ENCODE results near the gene CAMK2D. TPM values are rescaled to one million over a fixed set of nuclear protein-coding genes. Genes with fewer than 3 reads are reported as not detected.

CAMK2D gene
- total and polyA plus RNA-seq, 4 donors = 10.1 to 31.0 (median 25.6) TPM

DNA sequence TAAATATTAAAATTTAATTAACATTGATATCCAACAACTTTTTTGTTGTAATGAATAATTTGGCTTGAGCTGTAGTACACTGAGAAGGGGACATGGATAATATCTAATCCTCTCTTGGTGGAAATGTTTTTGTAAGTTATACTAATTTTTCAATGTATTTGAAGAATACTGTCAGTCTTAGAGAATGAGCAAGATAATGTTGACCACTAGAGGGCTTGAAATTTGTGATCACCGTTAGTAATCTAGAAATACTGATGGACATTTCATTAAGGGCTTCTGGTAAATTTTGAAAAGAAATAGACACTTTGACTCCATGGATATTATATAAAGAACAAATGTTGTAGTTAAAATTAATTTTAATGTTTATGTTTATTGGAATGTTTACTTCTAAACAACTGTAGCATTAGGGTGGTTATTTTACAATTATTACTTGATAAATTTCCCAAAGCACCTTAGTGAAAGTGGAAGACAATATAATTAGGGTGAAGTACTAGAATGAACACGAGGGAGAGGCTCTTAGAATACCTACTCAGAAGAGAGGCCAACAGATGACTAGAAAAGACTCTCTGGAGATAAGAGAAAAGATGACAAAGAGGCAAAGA lies 20.0 kb upstream of the CAMK2D start:
- no peak for DNase-seq (ENCODE audit: low spot score)
- no peak for TF ChIP-seq FOXA1 (IDR thresholded peaks at IDR 0.05)
- TF ChIP-seq, protein P1, sequence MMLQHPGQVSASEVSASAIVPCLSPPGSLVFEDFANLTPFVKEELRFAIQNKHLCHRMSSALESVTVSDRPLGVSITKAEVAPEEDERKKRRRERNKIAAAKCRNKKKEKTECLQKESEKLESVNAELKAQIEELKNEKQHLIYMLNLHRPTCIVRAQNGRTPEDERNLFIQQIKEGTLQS (IDR thresholded peaks at IDR 0.05) = no peak
- TF ChIP-seq, protein P2, sequence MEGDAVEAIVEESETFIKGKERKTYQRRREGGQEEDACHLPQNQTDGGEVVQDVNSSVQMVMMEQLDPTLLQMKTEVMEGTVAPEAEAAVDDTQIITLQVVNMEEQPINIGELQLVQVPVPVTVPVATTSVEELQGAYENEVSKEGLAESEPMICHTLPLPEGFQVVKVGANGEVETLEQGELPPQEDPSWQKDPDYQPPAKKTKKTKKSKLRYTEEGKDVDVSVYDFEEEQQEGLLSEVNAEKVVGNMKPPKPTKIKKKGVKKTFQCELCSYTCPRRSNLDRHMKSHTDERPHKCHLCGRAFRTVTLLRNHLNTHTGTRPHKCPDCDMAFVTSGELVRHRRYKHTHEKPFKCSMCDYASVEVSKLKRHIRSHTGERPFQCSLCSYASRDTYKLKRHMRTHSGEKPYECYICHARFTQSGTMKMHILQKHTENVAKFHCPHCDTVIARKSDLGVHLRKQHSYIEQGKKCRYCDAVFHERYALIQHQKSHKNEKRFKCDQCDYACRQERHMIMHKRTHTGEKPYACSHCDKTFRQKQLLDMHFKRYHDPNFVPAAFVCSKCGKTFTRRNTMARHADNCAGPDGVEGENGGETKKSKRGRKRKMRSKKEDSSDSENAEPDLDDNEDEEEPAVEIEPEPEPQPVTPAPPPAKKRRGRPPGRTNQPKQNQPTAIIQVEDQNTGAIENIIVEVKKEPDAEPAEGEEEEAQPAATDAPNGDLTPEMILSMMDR (IDR thresholded peaks at IDR 0.05; ENCODE audit: low read depth, low read length, missing input control) = peak; percentile 56
- TF ChIP-seq HNF4G (IDR thresholded peaks at IDR 0.05) = no peak
- TF ChIP-seq RAD21 (IDR thresholded peaks at IDR 0.05) = peak; percentile 69 to 79
- TF ChIP-seq, protein P3, sequence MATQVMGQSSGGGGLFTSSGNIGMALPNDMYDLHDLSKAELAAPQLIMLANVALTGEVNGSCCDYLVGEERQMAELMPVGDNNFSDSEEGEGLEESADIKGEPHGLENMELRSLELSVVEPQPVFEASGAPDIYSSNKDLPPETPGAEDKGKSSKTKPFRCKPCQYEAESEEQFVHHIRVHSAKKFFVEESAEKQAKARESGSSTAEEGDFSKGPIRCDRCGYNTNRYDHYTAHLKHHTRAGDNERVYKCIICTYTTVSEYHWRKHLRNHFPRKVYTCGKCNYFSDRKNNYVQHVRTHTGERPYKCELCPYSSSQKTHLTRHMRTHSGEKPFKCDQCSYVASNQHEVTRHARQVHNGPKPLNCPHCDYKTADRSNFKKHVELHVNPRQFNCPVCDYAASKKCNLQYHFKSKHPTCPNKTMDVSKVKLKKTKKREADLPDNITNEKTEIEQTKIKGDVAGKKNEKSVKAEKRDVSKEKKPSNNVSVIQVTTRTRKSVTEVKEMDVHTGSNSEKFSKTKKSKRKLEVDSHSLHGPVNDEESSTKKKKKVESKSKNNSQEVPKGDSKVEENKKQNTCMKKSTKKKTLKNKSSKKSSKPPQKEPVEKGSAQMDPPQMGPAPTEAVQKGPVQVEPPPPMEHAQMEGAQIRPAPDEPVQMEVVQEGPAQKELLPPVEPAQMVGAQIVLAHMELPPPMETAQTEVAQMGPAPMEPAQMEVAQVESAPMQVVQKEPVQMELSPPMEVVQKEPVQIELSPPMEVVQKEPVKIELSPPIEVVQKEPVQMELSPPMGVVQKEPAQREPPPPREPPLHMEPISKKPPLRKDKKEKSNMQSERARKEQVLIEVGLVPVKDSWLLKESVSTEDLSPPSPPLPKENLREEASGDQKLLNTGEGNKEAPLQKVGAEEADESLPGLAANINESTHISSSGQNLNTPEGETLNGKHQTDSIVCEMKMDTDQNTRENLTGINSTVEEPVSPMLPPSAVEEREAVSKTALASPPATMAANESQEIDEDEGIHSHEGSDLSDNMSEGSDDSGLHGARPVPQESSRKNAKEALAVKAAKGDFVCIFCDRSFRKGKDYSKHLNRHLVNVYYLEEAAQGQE (IDR thresholded peaks at IDR 0.05) = no peak
- TF ChIP-seq, protein P4, sequence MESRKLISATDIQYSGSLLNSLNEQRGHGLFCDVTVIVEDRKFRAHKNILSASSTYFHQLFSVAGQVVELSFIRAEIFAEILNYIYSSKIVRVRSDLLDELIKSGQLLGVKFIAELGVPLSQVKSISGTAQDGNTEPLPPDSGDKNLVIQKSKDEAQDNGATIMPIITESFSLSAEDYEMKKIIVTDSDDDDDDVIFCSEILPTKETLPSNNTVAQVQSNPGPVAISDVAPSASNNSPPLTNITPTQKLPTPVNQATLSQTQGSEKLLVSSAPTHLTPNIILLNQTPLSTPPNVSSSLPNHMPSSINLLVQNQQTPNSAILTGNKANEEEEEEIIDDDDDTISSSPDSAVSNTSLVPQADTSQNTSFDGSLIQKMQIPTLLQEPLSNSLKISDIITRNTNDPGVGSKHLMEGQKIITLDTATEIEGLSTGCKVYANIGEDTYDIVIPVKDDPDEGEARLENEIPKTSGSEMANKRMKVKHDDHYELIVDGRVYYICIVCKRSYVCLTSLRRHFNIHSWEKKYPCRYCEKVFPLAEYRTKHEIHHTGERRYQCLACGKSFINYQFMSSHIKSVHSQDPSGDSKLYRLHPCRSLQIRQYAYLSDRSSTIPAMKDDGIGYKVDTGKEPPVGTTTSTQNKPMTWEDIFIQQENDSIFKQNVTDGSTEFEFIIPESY (IDR thresholded peaks at IDR 0.05) = no peak
- TF ChIP-seq HNF4A (conservative IDR thresholded peaks at IDR 0.05) = no peak
- TF ChIP-seq YY1 (IDR thresholded peaks at IDR 0.05) = no peak
- TF ChIP-seq FOXA2 (IDR thresholded peaks at IDR 0.05) = no peak
- no peak for TF ChIP-seq GABPA (IDR thresholded peaks at IDR 0.05 in 1 of 2, conservative IDR thresholded peaks at IDR 0.05 in 1 of 2)
- TF ChIP-seq RXRA (IDR thresholded peaks at IDR 0.05) = no peak
- no peak for TF ChIP-seq TAF1 (conservative IDR thresholded peaks at IDR 0.05)
- no peak for TF ChIP-seq SP1 (IDR thresholded peaks at IDR 0.05)
- Histone ChIP-seq H3K27ac (ENCODE audit: low read depth in 1 of 2, low read length in 2 of 2) (no peak overlapping the region), H3K36me3 (ENCODE audit: control insufficient read depth in 4 of 4, insufficient read depth in 3 of 4, low read depth in 1 of 4, low read length in 3 of 4) (no peaks in the 10 kb centered on the region), H3K27me3 (ENCODE audit: control insufficient read depth in 4 of 4, insufficient read depth in 4 of 4, low read length in 3 of 4) (no peaks in the 10 kb centered on the region), H3K4me3 (ENCODE audit: low read depth in 1 of 3, low read length in 3 of 3) (no peak overlapping the region), H3K9me3 (ENCODE audit: control insufficient read depth in 4 of 4, low read length in 3 of 4) (no peaks in the 10 kb centered on the region), H3K4me1 (ENCODE audit: control insufficient read depth in 4 of 4, insufficient read depth in 4 of 4, low read length in 3 of 4) (peaks cover 0 to 4% (median 0%) of the 10 kb centered on the region in 4 donors), H3K9ac (ENCODE audit: low read depth in 1 of 2, low read length in 2 of 2) (no peak overlapping the region)
- whole genome bisulfite sequencing = 5% methylated on average over 2 of the region's 2 CpGs

DNA sequence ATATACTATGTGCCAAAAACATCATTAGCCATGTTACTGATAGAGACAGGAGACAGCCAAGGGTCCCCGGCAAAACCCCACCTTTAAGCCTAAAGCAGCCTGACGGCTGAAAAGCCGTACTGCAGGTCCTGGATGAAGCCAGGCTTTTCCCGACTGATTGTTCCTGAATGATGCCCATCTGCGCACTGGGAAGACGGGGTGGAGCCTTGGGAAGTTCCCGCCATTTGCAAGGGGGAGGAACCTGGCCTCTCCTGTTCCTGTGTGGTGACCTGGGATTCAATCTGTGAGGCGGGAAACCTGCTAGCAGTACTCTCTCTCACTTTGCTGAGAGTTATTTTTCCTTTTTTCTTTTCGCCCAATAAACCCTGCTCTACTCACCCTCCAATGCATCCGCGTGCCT lies 15.1 kb upstream of the CAMK2D start:
- DNase-seq (ENCODE audit: low spot score) = no peak
- H3K4me3 ChIP-seq (ENCODE audit: low read depth in 1 of 3, low read length in 3 of 3) = no peak overlapping the region
- no peaks in the 10 kb centered on the region for H3K27me3 ChIP-seq (ENCODE audit: control insufficient read depth in 4 of 4, insufficient read depth in 4 of 4, low read length in 3 of 4)
- H3K9me3 ChIP-seq (ENCODE audit: control insufficient read depth in 4 of 4, low read length in 3 of 4) = no peaks in the 10 kb centered on the region
- no peak overlapping the region for H3K27ac ChIP-seq (ENCODE audit: low read depth in 1 of 2, low read length in 2 of 2)
- H3K36me3 ChIP-seq (ENCODE audit: control insufficient read depth in 4 of 4, insufficient read depth in 3 of 4, low read depth in 1 of 4, low read length in 3 of 4) = no peaks in the 10 kb centered on the region
- H3K9ac ChIP-seq (ENCODE audit: low read depth in 1 of 2, low read length in 2 of 2) = no peak overlapping the region
- WGBS = 93% methylated on average over 11 of the region's 11 CpGs
- no peaks in the 10 kb centered on the region for H3K4me1 ChIP-seq (ENCODE audit: control insufficient read depth in 4 of 4, insufficient read depth in 4 of 4, low read length in 3 of 4)
- TF ChIP-seq TAF1 (conservative IDR thresholded peaks at IDR 0.05) = no peak
- no peak for TF ChIP-seq SP1 (IDR thresholded peaks at IDR 0.05)
- TF ChIP-seq NR2F2 (IDR thresholded peaks at IDR 0.05) = no peak
- TF ChIP-seq FOXA1 (IDR thresholded peaks at IDR 0.05) = no peak
- TF ChIP-seq, protein P1 (IDR thresholded peaks at IDR 0.05) = no peak
